ENCODE measurements around the gene MAU2. TPM values are rescaled to one million over a fixed set of nuclear protein-coding genes. Genes with fewer than 3 reads are reported as not detected.
"Not testable (repeated sequence)": the region's sequence is repeated elsewhere in the genome, so short reads cannot be mapped to it uniquely, and the experiment has no call there.

The MAU2 gene
- total RNA-seq, 2 donors from 2014 or later: 52.5 to 106 TPM

DNA sequence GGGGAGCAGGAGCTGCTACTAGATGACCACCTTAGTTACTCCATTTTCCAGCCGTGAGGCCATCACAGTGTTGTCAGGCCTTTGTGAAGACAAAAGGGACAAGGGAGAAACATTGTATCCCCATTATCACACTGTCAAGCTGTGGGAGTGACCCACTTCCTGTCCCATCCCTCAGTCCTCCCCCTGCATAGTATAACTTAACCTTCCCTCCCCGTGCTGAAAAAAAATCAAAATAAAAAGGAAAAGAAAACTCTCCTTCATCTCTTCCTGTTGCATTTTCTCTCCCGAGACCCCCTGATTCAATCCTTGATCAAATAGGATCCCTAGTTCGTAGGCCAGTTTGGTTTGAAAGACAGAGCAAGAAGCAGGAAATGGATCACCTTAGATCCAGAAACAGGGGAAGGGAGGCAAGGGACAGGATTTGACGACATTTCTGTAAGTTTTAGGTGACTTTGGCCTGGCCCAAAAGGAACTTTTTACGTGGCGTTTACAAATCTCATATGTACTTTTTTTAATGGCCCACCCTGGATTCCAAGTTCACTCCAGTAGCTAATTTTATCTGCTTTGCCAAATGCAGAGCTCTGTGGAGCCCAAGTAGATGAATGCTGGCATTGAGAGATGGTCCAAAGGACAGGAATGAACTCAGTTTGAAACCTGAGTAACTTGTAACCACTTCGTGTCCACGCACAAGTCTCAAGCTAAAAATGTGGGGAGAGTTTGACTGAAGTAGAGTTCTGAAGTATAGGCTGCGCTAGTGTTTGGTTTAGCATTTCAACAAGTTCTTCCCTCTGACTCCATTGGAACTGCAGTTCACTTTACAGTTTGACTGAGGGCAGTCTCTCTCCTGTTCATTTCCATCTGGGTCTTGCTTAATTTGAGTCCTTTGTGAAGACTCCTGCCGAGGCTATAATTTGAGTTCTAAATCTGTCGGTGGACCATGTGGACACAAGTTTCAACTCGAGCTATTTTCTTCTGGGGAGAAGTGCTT lies 68.2 kb downstream of the MAU2 start:
- H3K36me3 ChIP-seq: no peaks in the 10 kb centered on the region
- intact Hi-C loops (cut with DNase I): no loop called here
- H3K27ac ChIP-seq: no peak overlapping the region
- no peaks in the 10 kb centered on the region for H3K27me3 ChIP-seq (replicated peaks; ENCODE audit: insufficient read depth)
- H3K4me1 ChIP-seq (replicated peaks): peaks cover 2% of the 10 kb centered on the region
- TF ChIP-seq POLR2A (IDR thresholded peaks at IDR 0.05) (no peak), POLR2AphosphoS5 (IDR thresholded peaks at IDR 0.05) (peak; percentile 2)
- WGBS: 37% methylated on average over 13 of the region's 13 CpGs
- no peak for DNase-seq (ENCODE audit: low spot score)
- H3K9me3 ChIP-seq: no peaks in the 10 kb centered on the region
- no peak overlapping the region for H3K4me3 ChIP-seq

DNA sequence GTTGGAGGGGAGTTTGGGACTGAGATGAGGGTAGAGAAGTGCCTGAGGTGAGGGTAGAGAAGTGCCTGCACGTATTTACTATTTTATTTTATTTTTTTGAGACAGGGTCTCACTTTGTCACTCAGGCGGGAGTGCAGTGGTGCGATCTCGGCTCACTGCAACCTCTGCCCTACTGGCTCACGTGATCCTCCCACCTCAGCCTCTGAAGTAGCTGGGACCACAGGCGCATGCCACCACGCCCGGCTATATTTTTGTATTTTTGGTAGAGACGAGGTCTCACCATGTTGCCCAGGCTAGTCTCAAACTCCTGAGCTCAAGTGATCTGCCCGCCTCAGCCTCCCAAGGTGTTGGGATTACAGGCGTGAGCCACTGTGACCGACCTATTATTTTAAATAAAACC lies 69.1 kb downstream of the MAU2 start:
- H3K27me3 ChIP-seq (replicated peaks; ENCODE audit: insufficient read depth); H3K4me1 ChIP-seq (replicated peaks); H3K36me3 ChIP-seq; intact Hi-C loops (cut with DNase I); H3K9me3 ChIP-seq; H3K4me3 ChIP-seq; DNase-seq (ENCODE audit: low spot score); H3K27ac ChIP-seq: not testable (repeated sequence)
- 82% methylated on average over 12 of the region's 12 CpGs for WGBS

DNA sequence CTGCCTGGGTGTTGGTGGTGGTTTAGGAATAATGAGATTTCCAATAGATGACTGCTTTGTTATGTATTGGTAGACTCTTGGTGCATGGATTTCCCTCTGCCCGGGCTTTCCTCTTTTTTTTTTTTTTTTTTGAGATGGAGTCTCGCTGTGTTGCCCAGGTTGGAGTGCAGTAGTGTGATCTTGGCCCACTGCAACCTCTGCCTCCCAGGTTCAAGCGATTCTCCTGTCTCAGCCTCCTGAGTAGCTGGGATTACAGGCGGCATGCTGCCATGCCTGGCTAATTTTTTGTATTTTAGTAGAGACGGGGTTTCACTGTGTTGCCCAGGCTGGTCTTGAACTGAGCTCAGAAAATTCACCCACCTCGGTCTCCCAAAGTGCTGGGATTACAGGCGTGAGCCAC lies 73.7 kb downstream of the MAU2 start:
- H3K4me1 ChIP-seq (replicated peaks); H3K27me3 ChIP-seq (replicated peaks; ENCODE audit: insufficient read depth); H3K27ac ChIP-seq; H3K9me3 ChIP-seq; intact Hi-C loops (cut with DNase I); H3K4me3 ChIP-seq; DNase-seq (ENCODE audit: low spot score); H3K36me3 ChIP-seq: not testable (repeated sequence)
- 93% methylated on average over 7 of the region's 7 CpGs for WGBS

DNA sequence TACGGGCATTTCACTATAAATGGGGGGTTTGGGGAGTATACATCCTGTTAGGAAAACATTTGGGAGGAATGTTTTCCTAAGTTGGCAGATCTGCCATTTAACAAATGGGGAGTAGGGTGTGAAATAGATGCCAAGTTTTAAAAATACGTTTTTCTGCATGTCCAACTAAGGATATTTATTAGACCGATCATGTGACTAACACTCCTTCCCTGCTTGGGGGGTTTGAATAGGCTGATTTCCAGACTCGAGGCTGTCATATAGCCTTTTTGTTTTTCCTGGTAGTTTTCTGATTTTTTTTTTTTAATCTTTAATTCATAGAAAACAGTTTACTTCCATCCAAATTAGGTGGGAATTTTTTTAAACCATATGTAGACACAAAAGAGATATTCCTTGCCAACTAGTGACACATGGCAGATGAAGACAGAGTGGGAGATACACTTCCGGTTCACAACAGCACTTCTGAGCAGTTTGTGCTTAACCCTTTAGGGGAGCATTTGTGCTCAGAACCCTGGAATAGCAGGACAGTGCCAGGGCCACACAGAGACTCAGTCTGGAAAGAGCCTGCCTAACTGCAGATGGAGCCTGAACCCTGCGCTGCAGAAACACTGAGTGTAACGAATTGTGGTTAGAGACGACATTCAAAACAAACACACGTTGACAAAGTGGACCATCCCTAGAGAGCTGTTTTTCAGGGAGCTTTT lies 79.3 kb downstream of the MAU2 start:
- DNase-seq (ENCODE audit: low spot score): no peak
- Histone ChIP-seq H3K9me3 (no peaks in the 10 kb centered on the region), H3K4me1 (replicated peaks) (no peaks in the 10 kb centered on the region), H3K27ac (no peak overlapping the region), H3K27me3 (replicated peaks; ENCODE audit: insufficient read depth) (no peaks in the 10 kb centered on the region), H3K36me3 (no peaks in the 10 kb centered on the region), H3K4me3 (no peak overlapping the region)
- WGBS: 29% methylated on average over 9 of the region's 9 CpGs
- no peak for TF ChIP-seq POLR2A (IDR thresholded peaks at IDR 0.05)
- TF ChIP-seq POLR2AphosphoS5 (IDR thresholded peaks at IDR 0.05): no peak
- TF ChIP-seq, protein P1, sequence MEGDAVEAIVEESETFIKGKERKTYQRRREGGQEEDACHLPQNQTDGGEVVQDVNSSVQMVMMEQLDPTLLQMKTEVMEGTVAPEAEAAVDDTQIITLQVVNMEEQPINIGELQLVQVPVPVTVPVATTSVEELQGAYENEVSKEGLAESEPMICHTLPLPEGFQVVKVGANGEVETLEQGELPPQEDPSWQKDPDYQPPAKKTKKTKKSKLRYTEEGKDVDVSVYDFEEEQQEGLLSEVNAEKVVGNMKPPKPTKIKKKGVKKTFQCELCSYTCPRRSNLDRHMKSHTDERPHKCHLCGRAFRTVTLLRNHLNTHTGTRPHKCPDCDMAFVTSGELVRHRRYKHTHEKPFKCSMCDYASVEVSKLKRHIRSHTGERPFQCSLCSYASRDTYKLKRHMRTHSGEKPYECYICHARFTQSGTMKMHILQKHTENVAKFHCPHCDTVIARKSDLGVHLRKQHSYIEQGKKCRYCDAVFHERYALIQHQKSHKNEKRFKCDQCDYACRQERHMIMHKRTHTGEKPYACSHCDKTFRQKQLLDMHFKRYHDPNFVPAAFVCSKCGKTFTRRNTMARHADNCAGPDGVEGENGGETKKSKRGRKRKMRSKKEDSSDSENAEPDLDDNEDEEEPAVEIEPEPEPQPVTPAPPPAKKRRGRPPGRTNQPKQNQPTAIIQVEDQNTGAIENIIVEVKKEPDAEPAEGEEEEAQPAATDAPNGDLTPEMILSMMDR (IDR thresholded peaks at IDR 0.05): no peak
- intact Hi-C loops (cut with DNase I): no loop called here

DNA sequence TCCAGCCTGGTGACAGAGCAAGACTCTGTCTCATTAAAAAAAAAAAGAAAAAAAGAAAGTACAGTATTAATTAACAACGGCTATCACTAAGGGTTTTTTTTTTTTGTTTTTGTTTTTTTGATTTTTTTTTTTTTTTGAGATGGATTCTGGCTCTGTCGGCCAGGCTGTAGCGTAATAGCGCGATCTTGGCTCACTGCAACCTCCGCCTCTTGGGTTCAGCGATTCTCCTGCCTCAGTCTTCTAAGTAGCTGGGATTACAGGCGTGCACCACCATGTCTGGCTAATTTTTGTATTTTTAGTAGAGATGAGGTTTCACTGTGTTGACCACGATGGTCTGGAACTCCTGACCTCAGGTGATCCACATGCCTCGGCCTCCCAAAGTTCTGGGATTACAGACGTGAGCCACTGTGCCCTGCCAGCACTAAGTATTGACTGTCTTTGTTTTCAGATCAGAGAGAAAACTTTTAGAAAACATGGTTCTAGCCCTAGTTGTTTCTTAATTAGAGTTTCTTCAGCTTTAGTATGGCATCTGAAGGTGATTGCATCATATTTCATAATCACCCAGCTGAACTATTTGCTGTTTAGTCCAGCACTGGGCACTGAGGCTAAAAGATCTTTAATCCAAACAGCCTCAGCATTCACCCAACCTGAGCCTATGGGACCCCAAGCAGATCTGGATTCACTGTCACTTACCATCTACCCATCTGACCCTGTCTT lies 82.2 kb downstream of the MAU2 start:
- 91% methylated on average over 11 of the region's 11 CpGs for WGBS
- no peaks in the 10 kb centered on the region for H3K27me3 ChIP-seq (replicated peaks; ENCODE audit: insufficient read depth)
- no peak overlapping the region for H3K27ac ChIP-seq
- no peaks in the 10 kb centered on the region for H3K36me3 ChIP-seq
- no peak for TF ChIP-seq POLR2AphosphoS5 (IDR thresholded peaks at IDR 0.05)
- no peak for TF ChIP-seq POLR2A (IDR thresholded peaks at IDR 0.05)
- TF ChIP-seq, protein P1 (IDR thresholded peaks at IDR 0.05): no peak
- intact Hi-C loops (cut with DNase I): no loop called here
- peaks cover 5% of the 10 kb centered on the region for H3K4me1 ChIP-seq (replicated peaks)
- no peaks in the 10 kb centered on the region for H3K9me3 ChIP-seq
- H3K4me3 ChIP-seq: no peak overlapping the region
- DNase-seq (ENCODE audit: low spot score): no peak

DNA sequence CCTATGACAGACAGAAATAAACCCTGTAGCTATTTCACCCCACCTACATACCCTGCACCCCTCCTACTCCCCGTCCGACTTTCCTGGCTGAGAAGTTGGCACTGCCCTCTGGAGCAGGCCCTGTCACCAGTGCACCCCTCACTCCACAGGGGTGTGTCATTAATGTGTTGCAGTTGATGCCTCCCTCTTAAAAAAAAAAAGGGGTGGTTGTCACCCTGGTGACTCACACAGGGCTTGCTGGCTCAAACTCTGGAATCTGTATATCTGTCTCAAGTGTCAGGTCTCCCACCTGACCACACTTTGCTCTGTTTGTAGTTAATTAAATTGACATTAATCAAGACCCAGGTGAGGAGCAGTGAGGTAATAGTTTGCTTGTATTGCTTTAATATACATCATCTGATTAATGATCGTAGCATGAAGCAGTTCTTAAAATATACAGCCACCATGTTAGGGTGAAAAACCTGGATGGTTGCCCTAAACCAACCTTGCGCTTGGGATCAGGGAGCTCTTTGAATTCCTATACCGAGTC lies 82.8 kb downstream of the MAU2 start:
- H3K27me3 ChIP-seq (replicated peaks; ENCODE audit: insufficient read depth): no peaks in the 10 kb centered on the region
- TF ChIP-seq POLR2A (IDR thresholded peaks at IDR 0.05) (no peak), POLR2AphosphoS5 (IDR thresholded peaks at IDR 0.05) (no peak)
- TF ChIP-seq, protein P1 (IDR thresholded peaks at IDR 0.05): no peak
- no peaks in the 10 kb centered on the region for H3K36me3 ChIP-seq
- no peak for DNase-seq (ENCODE audit: low spot score)
- H3K4me1 ChIP-seq (replicated peaks): peaks cover 5% of the 10 kb centered on the region
- intact Hi-C loops (cut with DNase I): no loop called here
- H3K9me3 ChIP-seq: no peaks in the 10 kb centered on the region
- no peak overlapping the region for H3K4me3 ChIP-seq
- no peak overlapping the region for H3K27ac ChIP-seq
- WGBS: 66% methylated on average over 5 of the region's 5 CpGs

All from prostate gland (tissue), 2 donors.